Caco-2 (cell line): ENCODE data around the gene CBX2. TPM values are rescaled to one million over a fixed set of nuclear protein-coding genes. Genes with fewer than 3 reads are reported as not detected.
A peak's percentile ranks its signal among the peaks of the same experiment; 100 is the strongest.

Source experiments
- BruUV-seq: library from RNA; stranded (reverse); fragments of 400-500 nt; replicated peaks from 2 replicates; lab custom pipeline; 2021; lab: Mats Ljungman, UMichigan
- CTCF ChIA-PET: fragments of 300-600 bp; sonication (Branson Sonifier 250); formaldehyde crosslinking; loops from one replicate; lab custom pipeline; 2022; ENCODE audit warnings: antibody characterized with exemption; lab: Charles Lee
- POLR2A ChIA-PET: fragments of 300-600 bp; sonication (Branson Sonifier 250); formaldehyde crosslinking; loops from one replicate; lab custom pipeline; 2022; ENCODE audit warnings: antibody characterized with exemption; lab: Charles Lee
- DNase-seq, 2 experiments: peaks; one replicate each; pipeline versions ENCODE4 v3.0.0 to v3.0.0-alpha.2; 2020 to 2022
- H3K27me3 ChIP-seq: replicated peaks from 2 replicates; pipeline ENCODE4 v1.6.0; 2011; ENCODE audit warnings: low read length; ENCODE audit not compliant: control insufficient read depth, insufficient read depth
- H3K36me3 ChIP-seq: 2 replicates; pipeline ENCODE4 v1.5.1; 2011; ENCODE audit warnings: low read length; ENCODE audit not compliant: control insufficient read depth, insufficient read depth
- H3K4me1 ChIP-seq: fragments of 250-450 bp; sonication (Bioruptor Pico); 2 replicates; pipeline ENCODE4 v1.5.1; 2020; ENCODE audit warnings: mild to moderate bottlenecking
- H3K4me3 ChIP-seq: 2 replicates; pipeline ENCODE4 v1.5.1; 2011; ENCODE audit warnings: low read depth, mild to moderate bottlenecking, control low read depth, low read length
- H3K9me3 ChIP-seq: fragments of 250-450 bp; sonication (Bioruptor Pico); 2 replicates; pipeline ENCODE4 v1.5.1; 2020; ENCODE audit warnings: mild to moderate bottlenecking, moderate library complexity
- H3K27ac Mint-ChIP-seq: one replicate; pipeline ENCODE4 v1.8.0; 2022; ENCODE audit warnings: mixed read lengths; ENCODE audit not compliant: unreplicated experiment
- H3K27me3 Mint-ChIP-seq: one replicate; pipeline ENCODE4 v1.8.0; 2022; ENCODE audit warnings: mixed read lengths; ENCODE audit not compliant: insufficient read depth, unreplicated experiment
- H3K36me3 Mint-ChIP-seq: one replicate; pipeline ENCODE4 v1.8.0; 2022; ENCODE audit warnings: mild to moderate bottlenecking, mixed read lengths; ENCODE audit not compliant: insufficient read depth, unreplicated experiment
- H3K4me1 Mint-ChIP-seq: one replicate; pipeline ENCODE4 v1.8.0; 2022; ENCODE audit warnings: low read depth, mixed read lengths; ENCODE audit not compliant: unreplicated experiment
- H3K4me3 Mint-ChIP-seq: one replicate; pipeline ENCODE4 v1.8.0; 2022; ENCODE audit warnings: mild to moderate bottlenecking, moderate library complexity, mixed read lengths; ENCODE audit not compliant: unreplicated experiment
- H3K9me3 Mint-ChIP-seq: one replicate; pipeline ENCODE4 v1.8.0; 2022; ENCODE audit warnings: mixed read lengths; ENCODE audit not compliant: unreplicated experiment
- intact Hi-C: fragments of 100-400 bp; cut with micrococcal nuclease; formaldehyde crosslinking; loops from one replicate; pipeline ENCODE4 v1.10.0; 2022; ENCODE audit not compliant: unreplicated experiment
- total RNA-seq: library from RNA; stranded (reverse); gene quantifications from 2 replicates; pipeline ENCODE4 v1.2.3, GENCODE V29; 2022
- TF ChIP-seq, protein P1 (sequence below), 2 experiments: fragments of 200-600 bp in 1 of 2; IDR thresholded peaks; 1 replicate in 1 of 2; 2 replicates in 1 of 2; pipeline versions ENCODE4 v1.5.1 to v1.8.0; 2011 to 2022; ENCODE audit warnings: antibody characterized with exemption in 1 of 2, control low read depth in 1 of 2, inconsistent platforms in 1 of 2, low read depth in 1 of 2, low read length in 1 of 2, mild to moderate bottlenecking in 1 of 2, moderate library complexity in 1 of 2; ENCODE audit not compliant: insufficient read depth in 1 of 2, severe bottlenecking in 1 of 2, unreplicated experiment in 1 of 2

Gene CBX2
- total RNA-seq, 1 experiment from 2014 or later: 52.8 TPM

- POLR2A ChIA-PET: no interaction called here
- Mint-ChIP-seq H3K27ac (peak overlapping the region; percentile 58), H3K4me1 (peaks cover 13% of the 10 kb centered on the region), H3K36me3 (no peaks in the 10 kb centered on the region), H3K9me3 (no peaks in the 10 kb centered on the region), H3K4me3 (peak overlapping the region; percentile 20), H3K27me3 (no peaks in the 10 kb centered on the region)
- TF ChIP-seq, protein P1, sequence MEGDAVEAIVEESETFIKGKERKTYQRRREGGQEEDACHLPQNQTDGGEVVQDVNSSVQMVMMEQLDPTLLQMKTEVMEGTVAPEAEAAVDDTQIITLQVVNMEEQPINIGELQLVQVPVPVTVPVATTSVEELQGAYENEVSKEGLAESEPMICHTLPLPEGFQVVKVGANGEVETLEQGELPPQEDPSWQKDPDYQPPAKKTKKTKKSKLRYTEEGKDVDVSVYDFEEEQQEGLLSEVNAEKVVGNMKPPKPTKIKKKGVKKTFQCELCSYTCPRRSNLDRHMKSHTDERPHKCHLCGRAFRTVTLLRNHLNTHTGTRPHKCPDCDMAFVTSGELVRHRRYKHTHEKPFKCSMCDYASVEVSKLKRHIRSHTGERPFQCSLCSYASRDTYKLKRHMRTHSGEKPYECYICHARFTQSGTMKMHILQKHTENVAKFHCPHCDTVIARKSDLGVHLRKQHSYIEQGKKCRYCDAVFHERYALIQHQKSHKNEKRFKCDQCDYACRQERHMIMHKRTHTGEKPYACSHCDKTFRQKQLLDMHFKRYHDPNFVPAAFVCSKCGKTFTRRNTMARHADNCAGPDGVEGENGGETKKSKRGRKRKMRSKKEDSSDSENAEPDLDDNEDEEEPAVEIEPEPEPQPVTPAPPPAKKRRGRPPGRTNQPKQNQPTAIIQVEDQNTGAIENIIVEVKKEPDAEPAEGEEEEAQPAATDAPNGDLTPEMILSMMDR (IDR thresholded peaks at IDR 0.05; ENCODE audit: insufficient read depth in 1 of 2, low read depth in 1 of 2, low read length in 1 of 2, severe bottlenecking in 1 of 2, unreplicated experiment in 1 of 2): no peak
- H3K4me3 ChIP-seq: no peak overlapping the region
- intact Hi-C loops: loop anchor here (1.0 kb wide), 1 partner anchor 14 kb away; no protein-coding TSS in a partner anchor
- no peaks in the 10 kb centered on the region for H3K36me3 ChIP-seq
- no peak for DNase-seq
- no peaks in the 10 kb centered on the region for H3K9me3 ChIP-seq
- H3K27me3 ChIP-seq: no peaks in the 10 kb centered on the region
- H3K4me1 ChIP-seq: peaks cover 4% of the 10 kb centered on the region; the same call in 1 of the 2 replicates
- CTCF ChIA-PET: interaction anchor here (1.6 kb wide), 1 partner anchor 13 kb away, joined by 12 read pairs; no protein-coding TSS in a partner anchor
- BruUV-seq: no TSS peak
These were observed 49.0 kb upstream of the CBX2 start for GRCh38 chr17:79728908-79729471.

- Histone ChIP-seq H3K4me3 (no peak overlapping the region), H3K9me3 (no peaks in the 10 kb centered on the region), H3K4me1 (peaks cover 4% of the 10 kb centered on the region; the same call in 1 of the 2 replicates), H3K27me3 (no peaks in the 10 kb centered on the region), H3K36me3 (no peaks in the 10 kb centered on the region)
- intact Hi-C loops: no loop called here
- CTCF ChIA-PET: no interaction called here
- no TSS peak for BruUV-seq
- TF ChIP-seq, protein P1 (IDR thresholded peaks at IDR 0.05; ENCODE audit: insufficient read depth in 1 of 2, low read depth in 1 of 2, low read length in 1 of 2, severe bottlenecking in 1 of 2, unreplicated experiment in 1 of 2): no peak
- Mint-ChIP-seq H3K27ac (peak overlapping the region; percentile 58), H3K4me3 (no peak overlapping the region), H3K27me3 (no peaks in the 10 kb centered on the region), H3K9me3 (no peaks in the 10 kb centered on the region), H3K4me1 (peaks cover 12% of the 10 kb centered on the region), H3K36me3 (no peaks in the 10 kb centered on the region)
- POLR2A ChIA-PET: no interaction called here
- DNase-seq: no peak
These were observed 48.2 kb upstream of the CBX2 start for GRCh38 chr17:79729761-79730160.

GRCh38 chr17:79730437-79730768 lies 47.5 kb upstream of the CBX2 start:
- ChIA-PET POLR2A (no interaction called here), CTCF (no interaction called here)
- BruUV-seq: no TSS peak
- Mint-ChIP-seq H3K9me3 (no peaks in the 10 kb centered on the region), H3K27me3 (no peaks in the 10 kb centered on the region), H3K4me1 (peaks cover 12% of the 10 kb centered on the region), H3K4me3 (no peak overlapping the region), H3K36me3 (no peaks in the 10 kb centered on the region), H3K27ac (no peak overlapping the region)
- Histone ChIP-seq H3K27me3 (no peaks in the 10 kb centered on the region), H3K9me3 (no peaks in the 10 kb centered on the region), H3K36me3 (no peaks in the 10 kb centered on the region), H3K4me3 (no peak overlapping the region), H3K4me1 (peaks cover 4% of the 10 kb centered on the region; the same call in 1 of the 2 replicates)
- TF ChIP-seq, protein P1 (IDR thresholded peaks at IDR 0.05; ENCODE audit: insufficient read depth in 1 of 2, low read depth in 1 of 2, low read length in 1 of 2, severe bottlenecking in 1 of 2, unreplicated experiment in 1 of 2): no peak
- intact Hi-C loops: no loop called here
- no peak for DNase-seq
